Neuron (in vitro differentiated cells): ENCODE results near the gene R3HDM4.

Source experiments
- H2AFZ ChIP-seq: one replicate; pipeline ENCODE4 v1.6.1; 2013; ENCODE audit warnings: low read depth, mild to moderate bottlenecking, inconsistent platforms, low read length, moderate library complexity
- H3K27me3 ChIP-seq: one replicate; pipeline ENCODE4 v1.6.1; 2013; ENCODE audit warnings: low read length; ENCODE audit not compliant: insufficient read depth
- H3K36me3 ChIP-seq: one replicate; pipeline ENCODE4 v1.6.1; 2013; ENCODE audit warnings: low read length; ENCODE audit not compliant: insufficient read depth
- H3K4me1 ChIP-seq: one replicate; pipeline ENCODE4 v1.6.1; 2013; ENCODE audit warnings: low read length; ENCODE audit not compliant: insufficient read depth
- H3K4me3 ChIP-seq: 2 replicates; pipeline ENCODE4 v1.5.1; 2013; ENCODE audit warnings: mild to moderate bottlenecking, low read length, moderate library complexity
- H3K9me3 ChIP-seq: one replicate; pipeline ENCODE4 v1.6.1; 2013; ENCODE audit warnings: low read length

R3HDM4 gene

DNA sequence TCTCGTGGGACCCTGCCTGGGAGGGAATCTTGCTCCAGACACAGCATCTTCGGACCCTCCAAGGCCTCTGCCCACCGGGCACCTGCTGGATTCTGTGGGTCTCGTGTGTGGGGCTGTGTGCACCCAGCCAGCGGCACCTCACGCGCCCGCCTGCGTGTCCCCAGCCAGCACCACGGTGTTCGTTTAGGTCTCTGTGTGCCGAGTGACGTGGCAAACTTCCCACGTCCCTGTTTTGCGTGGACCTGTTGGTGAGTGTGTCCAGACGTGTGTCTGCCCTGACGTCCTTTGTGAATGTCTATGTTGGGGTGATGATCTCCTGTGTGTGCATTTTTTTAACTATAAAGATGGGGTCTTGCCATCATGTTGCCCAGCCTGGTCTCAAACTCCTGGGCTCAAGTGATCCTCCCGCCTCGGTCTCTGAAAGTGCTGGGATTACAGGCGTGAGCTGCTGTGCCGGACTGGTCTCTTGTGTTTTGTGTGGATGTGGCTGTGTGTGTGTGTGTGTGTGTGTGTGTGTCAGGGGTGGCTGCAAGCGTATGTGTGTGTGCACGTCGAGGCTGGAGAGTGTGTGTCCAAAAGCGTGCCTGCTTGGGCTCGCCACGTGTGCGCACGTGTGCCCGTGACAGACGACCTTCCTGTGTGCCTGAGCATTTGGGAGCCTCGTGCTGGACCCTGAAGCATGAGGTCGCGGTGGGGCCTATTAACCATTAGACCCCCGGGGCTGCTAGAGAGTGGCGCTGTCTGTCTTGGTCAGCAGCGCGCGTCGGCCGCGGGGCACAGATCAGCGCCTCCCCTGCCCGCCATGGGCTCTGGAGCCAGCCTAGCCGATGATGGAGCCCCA is 28.5 kb upstream of the R3HDM4 start:
- H3K4me1 ChIP-seq, result peaks cover 9% of the 10 kb centered on the region
- no peaks in the 10 kb centered on the region for H3K27me3 ChIP-seq
- peaks cover 9% of the 10 kb centered on the region for H3K9me3 ChIP-seq
- H3K4me3 ChIP-seq, result no peak overlapping the region
- H2AFZ ChIP-seq, result no peak overlapping the region
- H3K36me3 ChIP-seq, result peaks cover 2% of the 10 kb centered on the region

DNA sequence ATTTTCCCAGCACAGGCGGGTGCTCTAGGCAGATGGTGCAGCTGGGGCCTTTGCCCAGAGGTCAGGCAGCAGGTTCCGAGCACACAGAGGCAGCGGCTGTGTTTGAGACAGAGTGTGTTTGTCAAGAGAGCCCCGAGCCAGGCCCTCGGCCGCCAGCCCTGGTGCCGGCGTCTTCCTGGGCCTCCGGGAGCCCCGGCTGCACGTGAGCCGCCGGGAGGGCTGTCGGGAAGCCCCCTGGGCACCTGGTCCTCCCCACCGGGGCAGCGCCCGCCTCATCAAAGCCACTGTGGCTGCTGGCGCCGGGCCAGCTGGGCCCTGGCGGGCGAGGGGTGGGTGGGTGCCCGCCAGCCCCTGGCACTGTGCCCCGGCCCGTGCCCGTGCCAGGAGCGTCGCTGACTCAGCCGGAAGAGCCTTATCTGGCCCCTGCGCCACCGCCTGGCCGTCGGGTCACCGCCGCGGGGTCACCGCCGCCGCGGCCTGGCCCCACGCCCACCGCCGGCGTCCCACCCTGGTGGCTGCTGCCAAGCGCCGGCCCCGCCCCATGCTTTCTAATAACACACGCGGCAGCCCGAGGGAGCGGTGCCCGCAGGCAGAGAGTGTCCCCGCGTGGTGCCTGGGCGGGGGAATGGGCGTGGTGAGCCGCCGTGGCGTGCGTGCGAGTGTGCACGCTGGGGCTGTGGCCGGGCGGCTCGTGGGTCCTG is 27.7 kb upstream of the R3HDM4 start:
- H3K27me3 ChIP-seq, result no peaks in the 10 kb centered on the region
- H3K36me3 ChIP-seq, result peaks cover 2% of the 10 kb centered on the region
- peaks cover 9% of the 10 kb centered on the region for H3K9me3 ChIP-seq
- no peak overlapping the region for H2AFZ ChIP-seq
- no peak overlapping the region for H3K4me3 ChIP-seq
- peaks cover 9% of the 10 kb centered on the region for H3K4me1 ChIP-seq

DNA sequence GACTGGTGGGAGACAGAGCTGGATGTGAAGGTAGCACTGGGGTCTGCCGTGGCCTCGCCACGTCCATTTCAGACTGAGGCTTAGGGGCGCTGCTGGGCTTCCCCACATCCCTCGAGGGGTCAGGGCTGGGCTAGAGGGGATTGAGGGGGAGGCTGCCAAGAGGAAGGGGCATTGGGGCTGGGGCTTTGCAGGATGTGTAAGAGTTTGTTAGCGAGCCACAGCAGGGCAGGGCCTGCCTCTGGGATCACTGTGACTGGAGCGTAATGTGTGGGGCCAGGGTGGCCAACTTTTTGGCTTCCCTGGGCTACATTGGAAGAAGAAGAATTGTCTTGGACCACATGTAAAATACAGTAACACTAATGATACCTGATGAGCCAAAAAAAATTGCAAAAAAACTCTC is 26.9 kb upstream of the R3HDM4 start:
- Histone ChIP-seq H3K9me3 (peaks cover 13% of the 10 kb centered on the region), H3K4me3 (no peak overlapping the region), H2AFZ (no peak overlapping the region), H3K36me3 (peaks cover 6% of the 10 kb centered on the region), H3K4me1 (peaks cover 9% of the 10 kb centered on the region), H3K27me3 (no peaks in the 10 kb centered on the region)

DNA sequence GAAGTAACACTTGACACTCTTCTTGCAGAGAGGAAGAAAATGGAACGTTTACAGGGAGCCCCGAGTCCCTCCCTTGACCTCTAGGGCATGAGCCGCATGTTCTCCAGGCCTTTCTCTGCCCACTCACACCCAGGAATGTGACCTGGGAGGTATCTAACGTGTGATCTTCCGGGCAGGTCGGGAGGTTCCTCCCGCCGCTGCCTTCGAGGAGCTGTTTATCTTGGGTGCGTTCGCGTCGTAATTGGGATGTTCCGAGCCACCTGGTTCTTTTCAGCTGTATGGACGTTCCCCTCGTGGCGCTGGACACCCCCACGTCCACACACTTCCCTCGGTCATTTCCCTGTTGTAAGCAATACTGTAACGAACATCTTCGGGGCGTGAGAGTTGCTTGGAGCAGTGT is 26.4 kb upstream of the R3HDM4 start:
- Histone ChIP-seq H3K4me1 (peaks cover 9% of the 10 kb centered on the region), H3K36me3 (peaks cover 8% of the 10 kb centered on the region), H2AFZ (no peak overlapping the region), H3K4me3 (no peak overlapping the region), H3K27me3 (no peaks in the 10 kb centered on the region), H3K9me3 (peaks cover 13% of the 10 kb centered on the region)

DNA sequence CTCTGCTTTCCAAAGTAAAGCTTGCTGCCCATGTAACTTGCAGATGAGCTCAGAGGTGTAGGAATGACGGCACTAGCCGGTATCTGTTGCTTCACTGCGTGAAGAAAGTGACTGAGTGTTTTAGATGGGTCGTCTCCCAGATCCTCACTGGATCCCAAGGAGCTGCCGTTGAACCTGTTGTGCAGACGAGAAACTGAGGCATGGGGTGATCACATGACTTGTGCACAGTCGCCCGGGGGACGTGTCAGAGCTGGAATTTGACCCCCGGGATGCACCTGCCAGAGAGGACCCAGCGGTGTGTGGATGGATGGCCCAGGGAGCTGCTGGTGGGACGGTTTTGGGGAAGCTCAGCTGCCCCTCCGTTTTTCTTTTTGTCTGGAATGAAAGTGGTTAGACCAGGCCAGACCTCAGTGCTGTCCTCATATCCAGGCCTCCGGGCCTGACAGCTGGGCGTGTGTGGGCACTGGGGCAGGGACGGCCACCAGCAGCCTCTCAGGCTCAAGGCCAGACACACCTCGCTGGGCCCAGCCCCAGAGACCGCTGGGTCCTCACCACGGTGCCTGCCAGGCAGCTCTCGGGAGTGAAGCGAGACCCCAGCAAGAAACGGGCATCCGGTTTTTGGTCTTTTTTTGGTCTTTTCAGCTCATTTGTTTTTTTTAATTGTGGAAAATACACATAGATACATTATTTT is 25.4 kb upstream of the R3HDM4 start:
- H3K36me3 ChIP-seq, result peaks cover 11% of the 10 kb centered on the region
- H3K4me1 ChIP-seq, result peaks cover 9% of the 10 kb centered on the region
- H2AFZ ChIP-seq, result no peak overlapping the region
- no peak overlapping the region for H3K4me3 ChIP-seq
- peaks cover 10% of the 10 kb centered on the region for H3K9me3 ChIP-seq
- no peaks in the 10 kb centered on the region for H3K27me3 ChIP-seq

DNA sequence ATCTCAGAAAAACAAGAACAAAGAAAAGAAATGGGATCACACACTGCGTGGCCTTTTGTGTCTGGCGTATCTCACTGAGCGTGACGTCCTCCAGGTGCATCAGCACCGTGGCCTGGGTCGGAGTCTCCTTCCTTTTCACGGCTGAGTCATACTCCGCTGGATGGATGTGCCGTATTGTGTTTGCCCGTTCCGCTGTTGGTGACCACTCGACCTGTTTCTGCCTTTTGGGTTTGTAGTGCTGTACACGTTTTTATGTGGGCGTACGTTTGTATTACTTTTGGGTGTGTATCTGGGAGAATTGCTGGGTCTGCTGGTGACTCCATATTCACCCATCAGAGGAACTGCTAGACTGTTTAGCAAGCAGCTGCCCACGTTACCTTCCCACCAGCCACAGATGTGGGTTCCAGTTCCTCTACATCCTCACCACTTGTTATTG is 24.3 kb upstream of the R3HDM4 start:
- Histone ChIP-seq H3K27me3 (no peaks in the 10 kb centered on the region), H3K36me3 (peaks cover 19% of the 10 kb centered on the region), H3K4me3 (no peak overlapping the region), H3K9me3 (peaks cover 7% of the 10 kb centered on the region), H2AFZ (no peak overlapping the region), H3K4me1 (peaks cover 10% of the 10 kb centered on the region)

DNA sequence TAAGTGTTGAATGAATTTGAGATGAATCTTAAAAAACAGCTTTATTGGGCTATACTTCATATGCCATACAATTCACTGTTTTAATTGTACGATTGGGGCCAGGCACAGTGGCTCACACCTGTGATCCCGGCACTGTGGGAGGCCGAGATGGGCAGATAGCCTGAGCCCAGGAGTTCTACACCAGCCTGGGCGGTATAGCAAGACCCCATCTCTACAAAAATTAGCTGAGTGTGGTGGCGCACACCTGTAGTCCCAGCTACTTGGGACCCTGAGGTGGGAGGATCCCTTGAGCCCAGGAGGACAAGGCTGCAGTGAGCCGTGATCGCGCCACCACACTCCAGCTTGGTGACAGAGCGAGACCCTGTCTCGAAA is 23.1 kb upstream of the R3HDM4 start:
- H3K36me3 ChIP-seq, result peaks cover 24% of the 10 kb centered on the region
- peaks cover 7% of the 10 kb centered on the region for H3K9me3 ChIP-seq
- no peak overlapping the region for H3K4me3 ChIP-seq
- peaks cover 7% of the 10 kb centered on the region for H3K4me1 ChIP-seq
- H2AFZ ChIP-seq, result no peak overlapping the region
- H3K27me3 ChIP-seq, result no peaks in the 10 kb centered on the region

DNA sequence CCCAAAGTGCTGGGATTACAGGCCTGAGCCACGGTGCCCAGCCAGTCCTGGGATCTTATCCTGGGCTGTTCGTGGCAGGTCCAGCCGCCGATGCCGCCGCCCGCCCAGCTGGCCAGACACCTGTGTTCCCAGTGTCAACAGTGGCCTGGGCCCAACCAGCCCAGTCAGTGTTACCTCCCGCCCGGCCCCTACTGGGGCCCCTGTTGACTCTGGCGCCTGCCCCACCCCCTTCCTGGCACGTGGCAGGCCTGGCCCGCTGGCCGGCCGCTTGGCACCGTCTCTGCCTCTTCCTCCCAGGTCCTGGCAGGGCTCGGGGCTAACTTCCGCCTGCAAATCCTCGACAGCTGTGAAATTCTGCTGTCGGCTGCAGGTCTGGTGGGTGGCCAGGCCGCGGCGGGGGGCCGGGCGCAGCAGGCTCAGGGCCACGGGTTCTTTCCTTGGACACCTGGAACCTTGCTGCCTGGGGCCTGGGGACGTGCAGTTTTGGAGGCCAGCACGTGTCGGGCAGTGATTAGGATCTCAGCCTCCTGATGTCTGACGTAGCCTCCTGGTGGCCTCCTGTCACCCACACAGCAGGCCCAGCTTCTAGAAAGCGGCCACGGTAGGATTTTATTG is 22.0 kb upstream of the R3HDM4 start:
- no peaks in the 10 kb centered on the region for H3K27me3 ChIP-seq
- peaks cover 7% of the 10 kb centered on the region for H3K9me3 ChIP-seq
- no peak overlapping the region for H2AFZ ChIP-seq
- peaks cover 24% of the 10 kb centered on the region for H3K36me3 ChIP-seq
- H3K4me1 ChIP-seq, result peaks cover 7% of the 10 kb centered on the region
- no peak overlapping the region for H3K4me3 ChIP-seq

DNA sequence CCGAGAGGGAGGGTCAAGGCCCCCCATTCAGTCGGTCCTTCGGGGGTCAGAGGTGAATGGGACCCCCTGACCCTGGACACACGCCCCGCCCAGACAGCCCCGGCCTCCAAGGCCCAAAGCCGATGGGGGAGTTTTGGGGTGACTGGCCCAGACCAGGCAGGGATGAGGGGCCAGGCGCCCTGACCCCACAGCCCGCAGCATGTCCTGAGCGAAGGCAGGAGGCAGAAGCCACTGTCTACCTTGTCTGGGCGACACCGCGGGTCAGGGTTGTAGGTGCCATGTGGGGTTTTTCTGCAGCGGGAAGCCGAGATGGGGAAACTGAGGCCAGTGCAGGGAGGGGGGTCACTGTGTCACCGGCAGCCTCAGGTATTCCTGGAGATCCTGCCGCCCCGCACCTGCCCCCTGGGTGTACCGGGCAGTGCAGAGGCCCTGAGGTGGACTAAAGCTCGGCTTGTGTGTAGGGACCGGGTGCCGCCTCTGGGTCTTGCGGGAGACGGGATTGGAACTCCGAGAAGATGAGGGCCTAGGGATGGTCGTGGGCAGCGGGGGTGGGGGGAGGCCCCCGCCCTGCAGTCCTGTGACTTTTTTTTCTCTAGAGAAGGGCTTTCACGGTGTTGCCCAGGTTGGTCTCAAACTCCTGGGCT is 21.3 kb upstream of the R3HDM4 start:
- Histone ChIP-seq H3K9me3 (peaks cover 7% of the 10 kb centered on the region), H3K4me3 (no peak overlapping the region), H3K36me3 (peaks cover 27% of the 10 kb centered on the region), H3K27me3 (no peaks in the 10 kb centered on the region), H2AFZ (no peak overlapping the region), H3K4me1 (peaks cover 7% of the 10 kb centered on the region)

DNA sequence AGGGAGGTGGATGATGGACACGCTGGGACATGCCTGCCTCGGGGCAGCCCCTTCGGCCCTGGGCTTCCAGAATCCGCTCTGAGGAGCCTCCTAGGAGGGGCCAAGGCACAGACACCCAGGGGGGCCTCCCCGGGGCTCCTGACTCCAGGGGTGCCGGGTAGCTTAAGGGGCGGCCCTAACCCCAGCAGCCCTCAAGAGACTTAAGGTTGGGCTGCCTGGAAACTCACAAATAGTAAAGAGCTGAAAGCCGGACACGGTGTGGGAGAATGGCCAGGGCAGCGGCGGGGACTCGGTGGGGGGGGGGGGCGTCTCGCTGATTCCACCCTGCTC is 20.5 kb upstream of the R3HDM4 start:
- H2AFZ ChIP-seq, result no peak overlapping the region
- H3K4me1 ChIP-seq, result peaks cover 7% of the 10 kb centered on the region
- H3K9me3 ChIP-seq, result peaks cover 6% of the 10 kb centered on the region
- peaks cover 27% of the 10 kb centered on the region for H3K36me3 ChIP-seq
- H3K4me3 ChIP-seq, result no peak overlapping the region
- H3K27me3 ChIP-seq, result no peaks in the 10 kb centered on the region

DNA sequence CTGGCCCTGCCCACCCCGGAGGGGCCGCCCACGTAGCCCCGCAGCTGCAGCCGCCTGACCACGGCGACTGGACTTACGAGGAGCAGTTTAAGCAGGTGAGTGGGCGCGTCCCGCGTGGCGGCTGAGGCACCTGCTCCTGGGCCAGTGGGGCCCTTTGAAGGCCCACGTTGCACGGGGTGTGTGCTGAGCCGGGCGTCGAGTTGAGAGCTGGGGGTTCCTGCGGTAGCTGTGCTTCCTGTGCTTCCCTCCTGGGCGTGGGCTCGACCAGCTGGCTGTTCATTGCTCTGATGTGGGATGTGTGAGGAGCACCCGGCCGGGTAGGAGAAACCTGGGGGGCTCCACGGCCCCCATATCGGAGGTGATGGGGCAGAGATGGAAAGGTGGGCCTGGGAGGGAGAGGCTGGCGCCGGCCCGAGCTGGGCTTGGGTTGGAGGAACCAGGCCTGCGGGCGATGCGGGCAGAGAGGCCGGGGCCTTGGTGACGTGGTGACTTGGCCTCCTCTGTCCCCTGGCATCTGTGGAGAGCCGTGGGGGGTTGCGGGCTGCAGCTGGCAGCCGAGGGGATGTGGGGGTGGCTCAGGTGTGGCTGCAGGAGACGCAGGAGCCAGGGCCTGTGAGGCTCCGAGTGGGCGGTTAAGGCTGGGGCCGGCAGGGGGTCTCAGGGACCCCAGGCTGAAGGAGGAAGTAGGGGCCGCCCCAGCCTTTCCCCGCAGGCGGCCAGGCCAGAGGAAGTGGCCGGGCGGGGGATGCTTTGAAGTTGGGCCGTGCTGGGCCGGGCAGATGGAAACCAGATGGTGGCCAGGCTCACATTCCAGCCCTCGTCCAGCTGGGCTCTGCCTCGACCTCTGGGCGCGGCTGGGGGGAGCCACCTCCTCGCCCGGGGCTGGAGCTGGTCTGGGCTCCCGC is 19.9 kb upstream of the R3HDM4 start:
- Histone ChIP-seq H3K27me3 (no peaks in the 10 kb centered on the region), H3K4me1 (peaks cover 8% of the 10 kb centered on the region), H3K9me3 (peaks cover 4% of the 10 kb centered on the region), H2AFZ (no peak overlapping the region), H3K36me3 (peaks cover 27% of the 10 kb centered on the region), H3K4me3 (no peak overlapping the region)
